ENCODE data around the gene LPCAT1.

LPCAT1 gene

GRCh38 chr5:1497795-1498622 is 25.8 kb downstream of the LPCAT1 start:
- DNase-seq (ENCODE audit: low read depth in 3 of 3) = no peak

GRCh38 chr5:1497242-1497777 is 26.4 kb downstream of the LPCAT1 start:
- no peak for DNase-seq (ENCODE audit: low read depth in 3 of 3)

- DNase-seq (ENCODE audit: low read depth in 3 of 3) = no peak
These were observed 28.2 kb downstream of the LPCAT1 start for GRCh38 chr5:1495525-1495897.

GRCh38 chr5:1494780-1495524 is 28.8 kb downstream of the LPCAT1 start:
- DNase-seq (ENCODE audit: low read depth in 3 of 3) = no peak

GRCh38 chr5:1493941-1494340 is 29.8 kb downstream of the LPCAT1 start:
- no peak for DNase-seq (ENCODE audit: low read depth in 3 of 3)

GRCh38 chr5:1493413-1493812 is 30.3 kb downstream of the LPCAT1 start:
- DNase-seq (ENCODE audit: low read depth in 3 of 3) = no peak

- DNase-seq (ENCODE audit: low read depth in 3 of 3) = no peak
These were observed 31.0 kb downstream of the LPCAT1 start for GRCh38 chr5:1492757-1493156.

- no peak for DNase-seq (ENCODE audit: low read depth in 3 of 3)
These were observed 33.4 kb downstream of the LPCAT1 start for GRCh38 chr5:1490376-1490775.

- DNase-seq (ENCODE audit: low read depth in 3 of 3) = no peak
These were observed 34.0 kb downstream of the LPCAT1 start for GRCh38 chr5:1489754-1490153.

GRCh38 chr5:1488882-1489680 is 34.7 kb downstream of the LPCAT1 start:
- peak in 1 of 3 experiments; percentile 56 for DNase-seq (ENCODE audit: low read depth in 3 of 3)

- no peak for DNase-seq (ENCODE audit: low read depth in 3 of 3)
These were observed 36.5 kb downstream of the LPCAT1 start for GRCh38 chr5:1487079-1487764.

GRCh38 chr5:1486271-1486670 is 37.5 kb downstream of the LPCAT1 start:
- DNase-seq (ENCODE audit: low read depth in 3 of 3) = no peak

GRCh38 chr5:1485579-1486118 is 38.1 kb downstream of the LPCAT1 start:
- no peak for DNase-seq (ENCODE audit: low read depth in 3 of 3)

GRCh38 chr5:1484730-1485578 is 38.8 kb downstream of the LPCAT1 start:
- no peak for DNase-seq (ENCODE audit: low read depth in 3 of 3)

GRCh38 chr5:1483856-1484729 is 39.7 kb downstream of the LPCAT1 start:
- DNase-seq (ENCODE audit: low read depth in 3 of 3) = no peak

GRCh38 chr5:1483064-1483463 is 40.7 kb downstream of the LPCAT1 start:
- no peak for DNase-seq (ENCODE audit: low read depth in 3 of 3)

- no peak for DNase-seq (ENCODE audit: low read depth in 3 of 3)
These were observed 41.8 kb downstream of the LPCAT1 start for GRCh38 chr5:1481959-1482331.

GRCh38 chr5:1481266-1481958 is 42.3 kb downstream of the LPCAT1 start:
- DNase-seq (ENCODE audit: low read depth in 3 of 3) = no peak

GRCh38 chr5:1480806-1481205 is 43.0 kb downstream of the LPCAT1 start:
- no peak for DNase-seq (ENCODE audit: low read depth in 3 of 3)
